HUDEP-2 (cell line): ENCODE results near the gene UROC1.

ENCODE experiments used
- DNase-seq, 76 experiments: peaks; one replicate each; lab custom pipeline; 2025; ENCODE audit not compliant: unreplicated experiment in 76 of 76; lab: John Stamatoyannopoulos, UW

Gene UROC1

GRCh38 chr3:126481808-126482502 lies 35.6 kb downstream of the UROC1 start:
- peak in 8 of 76 experiments; percentile 4 to 39 (median 22) for DNase-seq

- DNase-seq, result no peak
Observed at GRCh38 chr3:126480861-126481260, 36.7 kb downstream of the UROC1 start.

- DNase-seq, result no peak
Observed at GRCh38 chr3:126480206-126480605, 37.4 kb downstream of the UROC1 start.

GRCh38 chr3:126479642-126480041 lies 37.9 kb downstream of the UROC1 start:
- DNase-seq, result no peak

GRCh38 chr3:126478581-126479310 lies 38.8 kb downstream of the UROC1 start:
- DNase-seq, result no peak

GRCh38 chr3:126477061-126477380 lies 40.6 kb downstream of the UROC1 start:
- no peak for DNase-seq

GRCh38 chr3:126476166-126477060 lies 41.2 kb downstream of the UROC1 start:
- DNase-seq, result peak in 29 of 76 experiments; percentile 20 to 79 (median 45)

- DNase-seq, result peak in 74 of 76 experiments; percentile 20 to 95 (median 86)
Observed at GRCh38 chr3:126475413-126476114, 42.0 kb downstream of the UROC1 start, which contains the start of gene ZXDC. Gene ZXDC (minus strand): TSS chr3:126475891. CDS start chr3:126475865, 26 bp downstream.

- DNase-seq, result peak in 48 of 76 experiments; percentile 3 to 57 (median 26)
Observed at GRCh38 chr3:126474498-126475412, 42.8 kb downstream of the UROC1 start.

- no peak for DNase-seq
Observed at GRCh38 chr3:126473292-126474168, 44.0 kb downstream of the UROC1 start.

GRCh38 chr3:126472277-126473006 lies 45.1 kb downstream of the UROC1 start:
- peak in 35 of 76 experiments; percentile 4 to 71 (median 26) for DNase-seq

GRCh38 chr3:126469479-126469878 lies 48.1 kb downstream of the UROC1 start:
- DNase-seq, result no peak

GRCh38 chr3:126468028-126468891 lies 49.3 kb downstream of the UROC1 start:
- no peak for DNase-seq

- DNase-seq, result no peak
Observed at GRCh38 chr3:126467611-126467955, 50.0 kb downstream of the UROC1 start.

- no peak for DNase-seq
Observed at GRCh38 chr3:126466886-126467610, 50.5 kb downstream of the UROC1 start.

GRCh38 chr3:126465928-126466544 lies 51.5 kb downstream of the UROC1 start:
- no peak for DNase-seq
